Measurements from ENCODE around the gene OR8B8.

DNA sequence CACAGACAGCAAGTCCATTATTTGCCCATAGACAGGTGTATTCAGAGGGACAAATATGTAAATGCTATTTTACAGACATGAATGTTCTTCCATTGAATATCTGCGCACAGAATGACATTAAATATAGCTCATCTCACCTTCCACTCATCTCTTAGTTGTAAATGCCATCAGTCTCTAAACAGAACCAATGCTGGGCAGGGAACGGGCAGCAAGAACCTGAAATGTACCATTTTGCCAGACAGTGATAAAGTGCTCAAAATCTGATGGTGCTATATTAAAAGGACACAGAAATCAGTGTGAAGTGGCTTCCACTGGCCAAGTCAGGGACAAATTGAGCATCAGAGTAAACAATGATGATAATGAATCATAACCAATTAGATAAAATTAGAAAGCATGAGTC lies 10.8 kb downstream of the OR8B8 start:
- TF ChIP-seq EZH2 (IDR thresholded peaks at IDR 0.05; ENCODE audit: borderline replicate concordance, control insufficient read depth, low read depth, low read length) (no peak), ESRRA (IDR thresholded peaks at IDR 0.05; ENCODE audit: low read length) (no peak), SRF (IDR thresholded peaks at IDR 0.05; ENCODE audit: low read depth in 2 of 2, low read length in 2 of 2) (no peak), ZNF24 (IDR thresholded peaks at IDR 0.05) (no peak), EGR1 (IDR thresholded peaks at IDR 0.05; ENCODE audit: borderline replicate concordance in 1 of 2, low read depth in 2 of 2, low read length in 2 of 2) (no peak), TAF1 (IDR thresholded peaks at IDR 0.05; ENCODE audit: borderline replicate concordance, low read depth, low read length) (no peak)
